ENCODE results near the gene HM13. TPM values are rescaled to one million over a fixed set of nuclear protein-coding genes. Genes with fewer than 3 reads are reported as not detected.

Gene HM13
- total and polyA plus RNA-seq, 2 of the 13 experiments (the other 11 are each of a cell fraction or from before 2014, with no cell fraction given), result 118 to 243 TPM

DNA sequence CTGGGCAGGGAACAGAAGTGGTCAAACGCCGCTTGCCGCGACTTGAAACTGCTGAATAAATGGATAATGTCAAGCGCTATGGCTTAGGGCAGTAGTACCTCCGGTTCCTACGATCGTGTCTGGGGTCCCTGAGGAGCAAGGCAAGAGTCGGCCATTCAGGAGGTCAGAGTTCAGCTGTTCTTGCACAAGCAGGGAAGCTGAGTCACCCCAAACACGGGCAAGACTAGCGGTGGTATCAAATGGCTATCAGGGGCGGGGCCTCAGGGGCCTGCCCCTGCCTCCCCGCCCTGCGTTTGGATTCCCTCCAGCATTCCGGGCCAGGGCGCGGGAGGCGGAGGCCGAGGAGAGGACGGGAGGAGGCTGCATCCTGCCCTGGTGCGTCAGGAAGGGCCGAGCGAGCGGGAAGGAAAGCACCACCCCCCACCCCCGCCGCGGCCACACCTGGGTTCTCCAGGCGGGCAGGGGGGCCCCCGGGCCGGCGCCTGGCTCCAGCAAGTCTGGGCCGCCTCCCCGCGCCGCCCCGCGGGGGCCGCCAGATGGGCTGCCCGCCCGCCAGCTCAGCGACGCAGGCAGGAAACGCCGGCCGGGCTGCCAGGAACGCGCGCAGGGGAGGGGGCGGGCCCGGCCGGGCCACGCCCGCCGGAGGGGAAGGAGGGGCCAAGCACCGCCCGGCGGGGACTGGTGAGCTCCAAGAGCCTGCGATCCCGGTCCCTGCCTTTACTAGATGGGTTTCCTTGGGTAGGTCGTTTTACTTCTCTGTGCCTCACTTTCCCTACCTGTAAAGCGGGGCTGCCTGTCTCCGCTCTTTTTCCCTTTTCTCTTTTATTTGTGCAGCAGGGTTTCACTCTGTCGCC, 58.7 kb downstream of the HM13 start (continued):
- TF ChIP-seq NFKB2 (CRISPR knock-in tag; IDR thresholded peaks at IDR 0.05; ENCODE audit: borderline replicate concordance) (peak; percentile 83; the same call in 1 of the 2 replicates), DPF2 (CRISPR knock-in tag; IDR thresholded peaks at IDR 0.05; ENCODE audit: borderline replicate concordance, low read depth) (peak; percentile 94), HBP1 (CRISPR knock-in tag; IDR thresholded peaks at IDR 0.05; ENCODE audit: low read depth) (peak; percentile 97), ZFP62 (CRISPR knock-in tag; IDR thresholded peaks at IDR 0.05) (peak; percentile 87), MATR3 (CRISPR knock-in tag; IDR thresholded peaks at IDR 0.05) (no peak), RFXAP (CRISPR knock-in tag; IDR thresholded peaks at IDR 0.05; ENCODE audit: borderline replicate concordance) (peak; percentile 86; the same call in 1 of the 2 replicates), TOPORS (CRISPR knock-in tag; IDR thresholded peaks at IDR 0.05) (no peak), KLF15 (CRISPR knock-in tag; IDR thresholded peaks at IDR 0.05; ENCODE audit: borderline replicate concordance) (peak; percentile 67), ZNF558 (CRISPR knock-in tag; IDR thresholded peaks at IDR 0.05; ENCODE audit: borderline replicate concordance) (peak; percentile 85; the same call in 1 of the 2 replicates), ZNF431 (CRISPR knock-in tag; IDR thresholded peaks at IDR 0.05; ENCODE audit: borderline replicate concordance, low read depth) (peak; percentile 93), ZNF296 (CRISPR knock-in tag; conservative IDR thresholded peaks at IDR 0.05) (no peak; the same call in 1 of the 2 replicates), ZNF550 (CRISPR knock-in tag; IDR thresholded peaks at IDR 0.05; ENCODE audit: borderline replicate concordance) (no peak; the same call in 1 of the 2 replicates), GATAD2A (CRISPR knock-in tag; IDR thresholded peaks at IDR 0.05) (peak; percentile 99), ZNF800 (CRISPR knock-in tag; IDR thresholded peaks at IDR 0.05) (no peak; the same call in 1 of the 2 replicates), ZMYM4 (CRISPR knock-in tag; IDR thresholded peaks at IDR 0.05) (peak; percentile 90), SCMH1 (CRISPR knock-in tag; IDR thresholded peaks at IDR 0.05; ENCODE audit: borderline replicate concordance) (no peak), ZNF124 (CRISPR knock-in tag; IDR thresholded peaks at IDR 0.05) (no peak; the same call in none of the 2 replicates), ZNF556 (CRISPR knock-in tag; IDR thresholded peaks at IDR 0.05; ENCODE audit: borderline replicate concordance) (peak; percentile 97; the same call in 1 of the 2 replicates), KMT2A (CRISPR knock-in tag; IDR thresholded peaks at IDR 0.05) (peak; percentile 62), RAD51 (IDR thresholded peaks at IDR 0.05; ENCODE audit: borderline replicate concordance) (no peak), IRX3 (CRISPR knock-in tag; IDR thresholded peaks at IDR 0.05; ENCODE audit: borderline replicate concordance, low read depth) (peak; percentile 40; the same call in 1 of the 2 replicates), POLR2A (IDR thresholded peaks at IDR 0.05; ENCODE audit: insufficient read depth in 1 of 2, low read depth in 2 of 2, low read length in 2 of 2) (peak; percentile 80 to 89), ZMAT3 (CRISPR knock-in tag; conservative IDR thresholded peaks at IDR 0.05) (peak; percentile 90), SIX1 (CRISPR knock-in tag; IDR thresholded peaks at IDR 0.05; ENCODE audit: borderline replicate concordance) (peak; percentile 98), NR2F1 (CRISPR knock-in tag; IDR thresholded peaks at IDR 0.05) (peak; percentile 99)
- TF ChIP-seq, protein P1, sequence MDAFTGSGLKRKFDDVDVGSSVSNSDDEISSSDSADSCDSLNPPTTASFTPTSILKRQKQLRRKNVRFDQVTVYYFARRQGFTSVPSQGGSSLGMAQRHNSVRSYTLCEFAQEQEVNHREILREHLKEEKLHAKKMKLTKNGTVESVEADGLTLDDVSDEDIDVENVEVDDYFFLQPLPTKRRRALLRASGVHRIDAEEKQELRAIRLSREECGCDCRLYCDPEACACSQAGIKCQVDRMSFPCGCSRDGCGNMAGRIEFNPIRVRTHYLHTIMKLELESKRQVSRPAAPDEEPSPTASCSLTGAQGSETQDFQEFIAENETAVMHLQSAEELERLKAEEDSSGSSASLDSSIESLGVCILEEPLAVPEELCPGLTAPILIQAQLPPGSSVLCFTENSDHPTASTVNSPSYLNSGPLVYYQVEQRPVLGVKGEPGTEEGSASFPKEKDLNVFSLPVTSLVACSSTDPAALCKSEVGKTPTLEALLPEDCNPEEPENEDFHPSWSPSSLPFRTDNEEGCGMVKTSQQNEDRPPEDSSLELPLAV (CRISPR knock-in tag; conservative IDR thresholded peaks at IDR 0.05; ENCODE audit: low read depth), result 0 out of 2 replicates have a peak, but pooled peaks have one; percentile 76

All from HepG2 (cell line).